ENCODE results near the gene DACH1. TPM values are rescaled to one million over a fixed set of nuclear protein-coding genes. Genes with fewer than 3 reads are reported as not detected.

The DACH1 gene
- total and polyA plus RNA-seq, 2 donors from 2014 or later = 5.3 to 10.4 TPM

GRCh38 chr13:71771144-71771543 is 95.9 kb downstream of the DACH1 start:
- Histone ChIP-seq H3K27ac (ENCODE audit: low read depth in 2 of 2, low read length in 2 of 2) (no peak overlapping the region), H3K4me1 (ENCODE audit: control insufficient read depth in 2 of 3, insufficient read depth in 2 of 3, low read depth in 1 of 3, low read length in 3 of 3) (peaks cover 0 to 4% (median 0%) of the 10 kb centered on the region in 3 donors), H3K9ac (ENCODE audit: low read length in 3 of 3) (no peak overlapping the region), H3K9me3 (ENCODE audit: control insufficient read depth in 2 of 3, insufficient read depth in 1 of 3, low read length in 3 of 3) (no peaks in the 10 kb centered on the region), H3K27me3 (ENCODE audit: control insufficient read depth, insufficient read depth, low read length) (no peaks in the 10 kb centered on the region), H3K4me3 (ENCODE audit: low read length in 3 of 3) (no peak overlapping the region), H3K36me3 (ENCODE audit: control insufficient read depth in 2 of 3, insufficient read depth in 3 of 3, low read length in 3 of 3) (no peaks in the 10 kb centered on the region)
- no peak for TF ChIP-seq CTCF (IDR thresholded peaks at IDR 0.05; ENCODE audit: borderline replicate concordance, extremely low read depth, insufficient read depth)
- intact Hi-C loops (cut with DNase I) = no loop called here
- FAIRE-seq = no peak
- no peak for DNase-seq

- FAIRE-seq (peak; percentile 90), DNase-seq (peak in 2 of 5 donors; percentile 34 to 36)
- intact Hi-C loops (cut with DNase I) = no loop called here
- TF ChIP-seq CTCF (IDR thresholded peaks at IDR 0.05; ENCODE audit: borderline replicate concordance, extremely low read depth, insufficient read depth) = no peak
- no peak overlapping the region for H3K4me3 ChIP-seq (ENCODE audit: low read length in 3 of 3)
- no peaks in the 10 kb centered on the region for H3K9me3 ChIP-seq (ENCODE audit: control insufficient read depth in 2 of 3, insufficient read depth in 1 of 3, low read length in 3 of 3)
- H3K9ac ChIP-seq (ENCODE audit: low read length in 3 of 3) = no peak overlapping the region
- H3K4me1 ChIP-seq (ENCODE audit: control insufficient read depth in 2 of 3, insufficient read depth in 2 of 3, low read depth in 1 of 3, low read length in 3 of 3) = peaks cover 0 to 4% (median 0%) of the 10 kb centered on the region in 3 donors
- H3K27me3 ChIP-seq (ENCODE audit: control insufficient read depth, insufficient read depth, low read length) = no peaks in the 10 kb centered on the region
- no peak overlapping the region for H3K27ac ChIP-seq (ENCODE audit: low read depth in 2 of 2, low read length in 2 of 2)
- H3K36me3 ChIP-seq (ENCODE audit: control insufficient read depth in 2 of 3, insufficient read depth in 3 of 3, low read length in 3 of 3) = no peaks in the 10 kb centered on the region
Measured at GRCh38 chr13:71770710-71771109, 96.3 kb downstream of the DACH1 start.

DNA sequence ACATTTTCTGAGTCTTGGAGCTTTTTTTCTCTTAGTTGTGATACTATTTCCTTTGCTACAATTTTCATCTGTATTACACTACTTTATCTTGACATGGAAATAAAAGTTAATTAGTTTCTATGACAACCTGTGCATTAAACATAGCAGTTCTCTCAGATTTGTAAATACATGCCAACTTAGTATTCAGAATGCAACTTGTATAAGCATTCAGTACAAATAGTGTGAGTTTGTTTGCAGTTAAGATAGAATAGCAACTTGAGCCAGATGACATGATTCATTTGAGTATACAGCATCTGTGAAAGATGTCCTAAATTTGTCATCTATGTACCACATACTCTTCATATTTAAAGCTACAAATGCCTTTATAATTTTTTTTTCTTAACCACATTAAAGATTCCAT is 98.1 kb downstream of the DACH1 start:
- no peaks in the 10 kb centered on the region for H3K27me3 ChIP-seq (ENCODE audit: control insufficient read depth, insufficient read depth, low read length)
- no peak overlapping the region for H3K27ac ChIP-seq (ENCODE audit: low read depth in 2 of 2, low read length in 2 of 2)
- no peak overlapping the region for H3K4me3 ChIP-seq (ENCODE audit: low read length in 3 of 3)
- FAIRE-seq (no peak), DNase-seq (peak in 1 of 5 donors; percentile 35)
- no peak overlapping the region for H3K9ac ChIP-seq (ENCODE audit: low read length in 3 of 3)
- intact Hi-C loops (cut with DNase I) = no loop called here
- no peaks in the 10 kb centered on the region for H3K9me3 ChIP-seq (ENCODE audit: control insufficient read depth in 2 of 3, insufficient read depth in 1 of 3, low read length in 3 of 3)
- H3K4me1 ChIP-seq (ENCODE audit: control insufficient read depth in 2 of 3, insufficient read depth in 2 of 3, low read depth in 1 of 3, low read length in 3 of 3) = peaks cover 0 to 4% (median 0%) of the 10 kb centered on the region in 3 donors
- no peaks in the 10 kb centered on the region for H3K36me3 ChIP-seq (ENCODE audit: control insufficient read depth in 2 of 3, insufficient read depth in 3 of 3, low read length in 3 of 3)
- no peak for TF ChIP-seq CTCF (IDR thresholded peaks at IDR 0.05; ENCODE audit: borderline replicate concordance, extremely low read depth, insufficient read depth)
